DOHH2 (cell line): ENCODE results near the gene AAGAB.

Source experiments
- EZH2phosphoT487 ChIP-seq: fragments of 200-600 bp; sonication (generic); IDR thresholded peaks from 2 replicates; pipeline ENCODE4 v1.6.1; 2017; ENCODE audit warnings: borderline replicate concordance, mild to moderate bottlenecking, antibody characterized with exemption, low read length, moderate library complexity, mixed read lengths
- TF ChIP-seq, protein P1 (sequence below): fragments of 200-600 bp; sonication (generic); IDR thresholded peaks from one replicate; pipeline ENCODE4 v1.5.1; 2014; ENCODE audit warnings: antibody characterized with exemption, mild to moderate bottlenecking, low read depth, low read length; ENCODE audit not compliant: poor library complexity, severe bottlenecking

DNA sequence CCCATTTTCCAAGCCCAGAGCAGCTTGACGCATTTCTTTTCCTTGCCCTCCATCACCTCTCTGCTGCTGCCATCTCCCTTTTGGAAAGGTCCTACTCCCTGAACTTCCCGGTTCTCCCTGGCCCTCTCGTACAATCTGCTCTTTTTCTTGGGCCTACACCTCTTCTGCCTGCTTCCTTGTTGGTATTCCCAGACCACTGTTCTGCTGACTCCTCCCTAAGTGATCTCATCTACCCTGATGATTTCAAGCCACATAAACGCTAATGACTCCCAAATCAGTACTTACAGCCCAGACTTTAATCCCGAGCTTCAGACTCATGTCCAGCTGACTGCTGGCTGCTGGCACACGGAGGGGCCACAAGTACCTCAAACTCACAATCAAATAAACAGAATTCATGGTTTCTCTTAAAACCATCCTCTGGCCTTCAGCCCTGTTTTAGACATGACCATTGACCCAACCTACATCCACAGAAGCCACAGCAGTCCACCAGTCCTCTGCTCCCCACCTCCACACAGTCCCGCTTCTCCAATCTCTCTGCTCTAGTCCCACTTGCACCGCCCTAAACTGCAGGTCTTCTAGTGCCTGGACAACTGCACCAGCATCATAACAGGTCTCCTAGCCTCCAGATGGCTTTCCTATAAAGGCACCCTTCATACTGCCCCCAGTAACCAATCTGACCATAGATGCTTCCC, 57.6 kb downstream of the AAGAB start:
- TF ChIP-seq, protein P1, sequence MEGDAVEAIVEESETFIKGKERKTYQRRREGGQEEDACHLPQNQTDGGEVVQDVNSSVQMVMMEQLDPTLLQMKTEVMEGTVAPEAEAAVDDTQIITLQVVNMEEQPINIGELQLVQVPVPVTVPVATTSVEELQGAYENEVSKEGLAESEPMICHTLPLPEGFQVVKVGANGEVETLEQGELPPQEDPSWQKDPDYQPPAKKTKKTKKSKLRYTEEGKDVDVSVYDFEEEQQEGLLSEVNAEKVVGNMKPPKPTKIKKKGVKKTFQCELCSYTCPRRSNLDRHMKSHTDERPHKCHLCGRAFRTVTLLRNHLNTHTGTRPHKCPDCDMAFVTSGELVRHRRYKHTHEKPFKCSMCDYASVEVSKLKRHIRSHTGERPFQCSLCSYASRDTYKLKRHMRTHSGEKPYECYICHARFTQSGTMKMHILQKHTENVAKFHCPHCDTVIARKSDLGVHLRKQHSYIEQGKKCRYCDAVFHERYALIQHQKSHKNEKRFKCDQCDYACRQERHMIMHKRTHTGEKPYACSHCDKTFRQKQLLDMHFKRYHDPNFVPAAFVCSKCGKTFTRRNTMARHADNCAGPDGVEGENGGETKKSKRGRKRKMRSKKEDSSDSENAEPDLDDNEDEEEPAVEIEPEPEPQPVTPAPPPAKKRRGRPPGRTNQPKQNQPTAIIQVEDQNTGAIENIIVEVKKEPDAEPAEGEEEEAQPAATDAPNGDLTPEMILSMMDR = no peak
- no peak for TF ChIP-seq EZH2phosphoT487
